HG03520 (cell line): ENCODE measurements around the gene RABGAP1.

ENCODE experiments used
- ATAC-seq: cut with Tn5 transposase; IDR thresholded peaks from one replicate; pipeline ENCODE4 v1.9.1; 2021; ENCODE audit warnings: mild to moderate bottlenecking, moderate library complexity; ENCODE audit not compliant: unreplicated experiment

Gene RABGAP1

DNA sequence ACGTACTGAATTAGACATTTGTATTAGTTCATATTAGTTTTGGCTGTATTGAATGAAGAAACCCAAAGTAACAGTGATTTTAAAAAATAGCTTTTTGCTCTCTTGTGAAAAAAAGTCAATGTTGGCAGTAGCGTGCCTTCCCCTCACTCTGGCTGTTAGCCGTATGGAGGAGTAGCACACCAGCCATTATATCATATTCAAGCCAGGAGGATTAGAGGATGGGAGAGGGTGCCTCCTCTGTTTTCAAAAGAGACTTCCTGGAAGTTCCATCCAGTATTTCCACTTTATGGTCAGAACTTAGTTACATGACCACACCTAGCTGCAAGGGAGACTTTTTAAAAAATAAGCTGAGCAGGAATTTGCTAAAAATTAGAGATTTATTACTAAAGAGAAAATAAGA lies 133.8 kb downstream of the RABGAP1 start:
- ATAC-seq, result no peak

DNA sequence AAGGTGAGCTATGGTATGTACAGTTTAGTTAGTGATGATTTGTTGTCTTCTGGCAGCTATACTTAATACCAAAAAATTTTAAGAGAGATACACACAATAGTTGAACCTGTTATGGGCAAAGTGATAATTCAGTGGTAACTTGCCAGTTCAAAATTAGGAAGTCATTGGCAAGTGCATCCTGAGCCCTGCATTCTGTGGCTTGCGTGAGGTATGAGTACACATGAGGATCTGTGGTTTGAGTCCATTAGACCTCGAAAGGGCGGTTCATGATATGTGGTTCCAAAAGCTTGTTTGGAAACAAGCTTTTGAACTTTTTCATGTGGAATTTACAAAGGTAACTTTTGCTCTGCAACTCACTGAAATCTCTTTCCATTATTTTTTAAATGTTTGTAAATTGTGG lies 139.6 kb downstream of the RABGAP1 start:
- no peak for ATAC-seq

DNA sequence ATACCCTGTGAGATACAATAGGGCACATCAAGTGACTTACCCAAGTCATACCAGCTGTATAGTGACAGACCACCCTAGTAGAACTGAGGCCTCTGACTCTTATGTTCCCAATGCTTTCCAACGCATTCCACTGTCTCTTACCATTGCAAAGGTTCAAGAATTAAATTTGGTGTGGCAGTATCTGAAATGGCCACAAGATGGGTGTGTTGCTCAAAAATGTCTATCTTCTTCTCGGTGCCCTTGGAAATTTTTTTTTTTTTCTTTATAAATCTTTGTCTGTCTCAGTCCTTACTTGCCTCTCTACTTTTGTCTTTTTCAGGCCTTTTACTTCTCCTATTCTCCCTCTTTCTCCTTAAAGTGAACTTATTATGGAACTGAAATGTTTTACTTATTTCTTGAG lies 141.0 kb downstream of the RABGAP1 start:
- no peak for ATAC-seq

DNA sequence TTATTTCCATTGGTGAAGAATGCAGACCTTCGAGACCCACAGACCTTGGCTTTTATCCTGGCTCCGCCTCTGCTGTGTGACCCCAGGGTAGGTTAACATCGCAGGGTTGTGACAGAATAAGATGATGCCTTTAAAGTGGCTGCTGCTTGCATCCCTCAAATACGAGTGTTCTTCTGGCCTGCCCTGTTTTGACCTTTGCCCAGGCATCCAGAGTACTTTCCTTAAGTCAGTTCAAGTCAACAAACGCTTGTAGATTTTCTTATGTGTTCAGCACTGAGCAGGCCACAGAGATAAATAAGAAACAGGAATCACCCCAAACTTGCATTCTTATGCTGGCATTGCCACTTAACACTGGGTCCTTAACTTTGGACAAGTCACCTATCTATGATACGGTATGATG lies 142.9 kb downstream of the RABGAP1 start:
- no peak for ATAC-seq

DNA sequence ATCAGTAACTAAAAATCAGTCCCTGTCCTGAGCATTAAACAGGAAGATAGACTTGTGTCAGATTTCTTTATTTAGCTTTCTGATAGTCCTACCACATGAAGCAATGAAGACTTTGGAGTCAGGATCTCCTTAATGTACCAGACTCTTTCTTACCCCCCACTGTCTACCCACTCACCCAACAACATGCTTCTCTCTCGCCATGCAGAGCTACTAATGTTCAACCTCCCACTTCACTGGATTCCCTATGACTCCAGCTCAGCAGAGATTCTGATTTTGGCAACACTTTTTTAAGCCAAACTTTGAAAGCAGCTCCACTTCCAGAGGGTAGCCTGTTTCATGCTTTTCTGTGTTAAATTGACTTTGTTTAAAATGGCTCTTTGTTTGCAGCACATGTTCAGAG lies 143.4 kb downstream of the RABGAP1 start:
- ATAC-seq, result no peak

DNA sequence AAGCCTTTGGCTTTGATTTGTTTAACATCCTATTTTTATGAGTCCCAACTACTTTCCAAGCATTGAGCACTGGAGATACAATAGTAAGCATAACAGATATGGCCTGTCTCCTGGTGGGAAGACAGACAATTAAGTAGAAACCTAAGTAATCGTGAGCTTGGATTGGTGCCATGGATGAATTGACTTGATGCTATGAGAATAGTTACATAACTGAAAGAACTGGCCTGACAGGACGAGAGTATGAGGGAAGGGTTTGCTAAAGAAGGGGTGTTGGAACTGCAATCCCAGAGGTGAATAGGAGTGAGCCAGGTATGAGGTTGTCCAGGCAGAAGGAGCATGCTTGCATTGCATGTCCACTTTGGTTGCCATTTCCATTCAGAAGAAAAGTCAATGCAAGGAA lies 145.1 kb downstream of the RABGAP1 start:
- ATAC-seq, result no peak

DNA sequence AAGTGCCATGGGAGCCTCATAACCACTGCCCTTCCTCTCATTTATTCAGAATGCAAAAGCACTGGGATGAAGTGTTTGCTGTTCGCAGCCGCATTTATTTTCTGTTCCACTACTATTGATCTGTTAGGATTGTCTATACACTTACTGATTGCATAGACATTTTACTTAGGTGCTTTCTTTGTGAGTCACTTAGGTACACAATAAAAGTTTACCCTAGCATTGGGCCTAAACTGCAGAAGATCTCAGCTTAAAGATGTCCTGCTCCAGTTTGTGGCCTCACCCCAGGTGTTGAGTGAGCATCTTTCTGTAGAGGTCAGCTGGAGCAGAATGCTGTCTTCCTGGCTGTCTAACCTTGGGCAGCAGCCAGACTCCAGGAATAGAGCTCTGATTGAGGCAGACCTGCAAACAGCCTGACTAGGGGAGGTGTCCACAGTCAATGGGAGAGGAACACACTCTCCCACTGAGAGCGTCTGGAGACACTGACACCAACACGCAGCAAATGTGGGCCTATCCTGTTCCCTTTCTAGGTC lies 146.6 kb downstream of the RABGAP1 start:
- ATAC-seq, result no peak

DNA sequence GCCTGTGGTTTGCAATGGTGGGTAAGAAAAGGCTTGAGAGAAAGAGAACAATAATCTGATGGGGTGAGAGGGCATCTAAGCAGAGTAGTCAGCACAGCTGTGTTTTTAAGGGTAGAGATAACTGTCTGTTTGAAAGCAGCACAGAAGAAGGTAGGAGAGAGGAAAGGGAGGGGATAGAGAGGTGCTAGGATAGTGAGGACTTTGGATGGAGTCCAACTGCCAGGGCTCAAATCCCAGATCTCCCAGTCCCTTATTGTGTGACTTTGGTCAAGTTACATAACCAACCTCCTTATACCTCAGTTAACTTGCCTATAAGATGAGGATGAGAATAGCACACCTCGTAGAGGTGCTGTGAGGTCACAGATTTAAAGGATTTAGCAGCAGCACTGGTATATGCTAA lies 148.2 kb downstream of the RABGAP1 start:
- ATAC-seq, result no peak

DNA sequence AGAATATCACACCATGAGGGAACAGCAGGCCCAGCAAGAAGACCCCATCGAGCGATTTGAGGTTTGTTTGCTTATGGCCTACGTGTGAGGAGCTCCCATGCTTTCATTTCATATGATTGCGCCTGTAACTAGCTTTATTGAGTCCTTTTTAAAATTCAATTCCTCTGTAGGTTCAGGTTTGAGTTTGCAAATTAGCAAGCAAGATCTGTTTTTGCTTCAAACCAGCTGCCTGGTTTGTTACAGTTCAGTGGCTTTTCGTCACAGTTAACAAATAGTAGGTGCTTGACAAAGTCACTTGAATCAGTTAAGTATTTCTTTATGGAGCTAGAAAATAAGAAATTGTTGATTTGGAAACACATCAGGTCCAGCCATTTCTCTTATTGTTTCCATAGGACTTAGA lies 149.0 kb downstream of the RABGAP1 start:
- ATAC-seq, result no peak

DNA sequence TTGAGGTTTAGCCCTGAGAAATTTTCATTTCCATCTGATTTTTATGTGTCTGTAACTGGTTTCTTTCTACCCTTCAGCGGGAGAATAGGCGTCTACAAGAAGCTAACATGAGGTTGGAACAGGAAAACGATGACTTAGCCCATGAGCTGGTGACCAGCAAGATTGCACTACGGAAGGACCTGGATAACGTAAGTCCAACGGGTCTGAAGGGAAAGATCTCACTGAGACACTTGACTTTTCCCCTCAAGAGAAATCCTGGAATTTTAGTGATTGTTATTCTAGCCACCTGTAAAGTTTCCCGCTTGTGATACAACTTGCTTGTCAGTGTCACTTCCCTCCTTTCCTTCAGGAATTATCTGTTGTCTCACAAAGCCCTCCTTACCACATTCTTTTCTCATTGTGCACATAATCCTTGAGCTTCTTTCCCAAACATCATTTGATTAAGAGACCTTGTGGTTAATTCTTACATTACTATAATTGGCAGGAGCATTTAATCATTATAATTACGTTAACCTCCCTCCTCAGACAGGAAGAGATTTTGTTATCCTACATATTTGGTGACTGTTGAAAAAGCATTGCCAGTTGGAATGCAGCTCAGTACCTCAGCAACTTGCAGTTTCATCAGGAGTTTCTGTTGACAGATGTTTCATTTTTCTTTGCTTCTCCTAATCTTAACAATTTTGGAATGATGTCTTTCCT lies 149.5 kb downstream of the RABGAP1 start:
- ATAC-seq, result no peak

DNA sequence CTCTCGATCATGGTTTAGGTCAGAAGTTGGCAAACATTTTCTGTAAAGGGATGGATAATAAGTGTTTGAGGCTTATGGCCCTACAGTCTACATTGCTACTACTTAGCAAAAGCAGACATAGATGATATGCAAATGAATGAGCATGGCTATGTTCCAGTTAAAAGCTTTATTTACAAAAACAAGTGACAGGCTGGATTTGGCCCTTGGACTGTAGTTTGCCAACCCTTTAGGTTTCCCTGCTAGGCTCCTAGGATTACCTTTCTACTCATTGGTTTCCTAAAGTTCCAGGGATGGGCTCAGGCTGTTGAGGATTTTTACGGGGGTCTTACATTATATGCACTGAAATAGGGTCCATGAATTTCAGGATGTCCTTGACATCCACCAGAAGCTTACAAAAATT lies 150.1 kb downstream of the RABGAP1 start:
- no peak for ATAC-seq

DNA sequence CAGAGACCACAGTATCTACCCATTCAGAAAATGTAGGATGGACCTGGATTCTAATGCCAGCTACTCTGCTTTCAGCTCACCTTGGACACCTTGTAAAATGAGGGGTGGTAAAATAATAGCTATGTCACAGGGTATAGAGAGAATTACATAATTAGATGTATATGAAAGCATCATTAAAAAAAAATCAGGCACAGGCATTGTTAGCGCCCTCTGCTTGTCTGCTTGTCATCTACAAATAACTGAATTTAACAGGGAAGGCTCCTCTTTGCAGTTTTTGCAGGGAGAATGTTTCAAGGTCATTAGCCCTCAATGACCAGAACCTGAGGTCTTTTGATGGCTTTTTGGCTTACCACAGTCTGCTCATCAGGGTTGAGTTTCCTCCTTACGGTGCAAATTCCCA lies 150.6 kb downstream of the RABGAP1 start:
- no peak for ATAC-seq

DNA sequence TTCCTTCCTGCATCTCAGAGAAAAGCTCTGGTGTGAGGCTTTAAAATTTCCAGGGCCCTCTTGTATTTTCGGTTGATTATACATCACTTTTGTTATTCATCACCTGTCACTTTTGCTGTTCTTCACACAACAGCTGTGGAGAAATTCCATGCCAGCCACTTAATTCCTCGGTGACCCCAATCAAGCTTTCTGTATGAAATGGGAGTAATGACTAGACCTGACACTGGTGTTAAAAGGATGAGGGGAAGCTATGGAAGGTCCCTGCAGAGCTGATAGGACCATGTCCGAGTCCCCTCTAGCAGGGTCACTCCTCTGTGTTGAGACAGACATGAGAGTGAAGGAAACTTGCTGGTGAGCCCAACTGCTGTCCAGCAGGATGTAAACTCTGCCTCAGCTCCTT lies 152.3 kb downstream of the RABGAP1 start:
- no peak for ATAC-seq

DNA sequence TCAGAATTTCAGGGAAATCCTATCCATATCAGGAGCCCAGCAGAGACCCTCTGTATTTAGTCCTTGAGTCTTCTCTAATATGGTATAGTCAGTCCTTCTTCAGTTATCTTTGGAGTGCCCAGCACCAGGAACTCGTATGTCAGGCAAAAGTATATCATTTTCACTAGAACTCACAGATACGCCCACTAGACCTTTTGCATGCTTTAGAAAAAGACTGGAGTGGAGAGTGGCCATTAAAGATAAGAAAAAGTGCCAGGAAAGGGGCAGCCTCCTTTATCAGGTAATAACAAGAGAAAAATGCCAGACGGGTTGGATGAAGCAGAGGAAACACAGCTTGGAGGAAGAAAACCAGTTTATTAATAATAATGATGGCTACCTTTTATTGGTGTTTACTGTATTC lies 156.2 kb downstream of the RABGAP1 start:
- ATAC-seq, result no peak

DNA sequence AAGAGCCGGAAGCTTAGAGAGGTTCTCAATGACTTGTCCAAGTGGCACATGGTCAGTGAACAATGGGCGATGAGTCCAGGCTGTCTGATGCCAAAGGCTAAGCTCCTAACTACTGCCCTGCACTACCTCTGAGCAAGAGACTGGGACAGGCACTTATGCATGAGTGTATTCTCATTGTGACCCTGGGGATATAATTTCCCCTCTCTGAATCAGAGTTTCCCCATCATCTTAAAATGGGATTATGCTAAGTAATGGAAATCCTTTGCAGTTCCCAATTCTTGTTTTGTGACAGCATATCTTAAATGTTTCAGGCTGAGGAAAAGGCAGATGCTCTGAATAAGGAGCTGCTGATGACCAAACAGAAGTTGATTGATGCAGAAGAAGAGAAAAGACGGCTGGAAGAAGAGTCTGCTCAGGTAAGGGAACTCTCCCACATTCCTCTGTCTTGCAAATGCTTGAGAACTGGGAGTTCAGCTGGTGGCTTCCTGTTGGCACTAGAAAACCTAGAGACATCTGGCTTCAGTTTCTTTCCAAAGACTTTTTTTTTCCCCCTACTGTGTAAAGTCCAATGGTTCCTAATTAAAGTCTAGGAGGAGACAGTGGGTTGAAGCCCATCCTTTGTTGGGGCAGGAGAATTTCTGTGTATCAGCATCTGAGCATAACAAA lies 156.7 kb downstream of the RABGAP1 start:
- no peak for ATAC-seq

DNA sequence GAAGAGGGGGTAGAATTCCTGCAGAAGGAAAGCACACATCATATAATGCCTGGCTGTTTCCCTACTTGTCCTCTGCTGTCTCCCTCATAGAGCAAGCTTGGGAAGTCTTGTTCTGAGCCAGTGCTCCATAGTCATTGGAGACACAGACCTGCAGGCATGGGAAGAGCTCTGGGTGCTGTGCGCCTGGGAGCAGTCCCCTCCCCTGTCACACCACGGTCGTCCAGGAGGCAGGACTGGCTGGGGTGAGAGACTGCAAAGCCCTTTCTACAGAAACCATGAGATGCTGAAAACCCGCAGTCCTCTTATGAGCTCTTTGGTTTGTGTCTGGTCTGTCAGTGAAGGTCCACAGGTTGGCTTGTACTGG lies 157.3 kb downstream of the RABGAP1 start:
- ATAC-seq, result no peak

DNA sequence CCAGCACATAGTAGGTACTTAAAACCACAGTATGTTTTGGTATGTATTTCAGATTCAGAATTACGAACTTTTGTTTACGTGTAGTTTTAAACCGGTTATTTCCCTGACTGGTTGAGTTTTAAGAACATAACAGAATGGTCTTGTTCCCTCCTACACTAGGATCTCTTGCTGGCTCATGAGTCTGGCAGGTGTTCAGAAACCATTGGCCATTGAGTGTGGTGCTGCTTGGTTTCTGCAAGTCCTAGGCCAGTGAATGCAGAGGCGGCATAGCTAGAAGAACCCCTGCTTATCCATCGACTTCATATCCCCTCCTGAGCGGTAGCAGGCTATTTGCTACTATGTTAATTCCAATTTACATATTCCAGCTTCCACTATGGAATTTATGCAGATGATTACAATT lies 158.2 kb downstream of the RABGAP1 start:
- ATAC-seq, result no peak

DNA sequence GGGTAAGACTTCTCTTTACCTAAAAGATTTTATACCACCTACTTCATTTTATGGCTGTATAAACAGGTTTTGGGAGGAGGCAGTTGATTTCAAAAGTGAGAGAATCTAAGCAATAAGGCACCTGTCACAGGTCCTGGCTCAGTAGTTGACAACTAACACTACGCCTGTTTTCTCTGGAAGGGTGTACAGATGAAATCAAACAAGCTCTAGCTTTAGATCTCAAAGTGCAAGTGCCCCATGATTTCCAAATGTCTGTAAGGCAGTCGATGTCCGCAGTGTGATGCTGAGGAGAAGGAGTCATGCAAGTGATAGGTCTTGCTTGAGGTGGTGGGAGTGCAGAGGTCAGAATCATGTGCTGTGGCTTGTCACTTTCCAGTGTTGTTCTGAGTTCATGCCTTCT lies 158.7 kb downstream of the RABGAP1 start:
- ATAC-seq, result no peak

DNA sequence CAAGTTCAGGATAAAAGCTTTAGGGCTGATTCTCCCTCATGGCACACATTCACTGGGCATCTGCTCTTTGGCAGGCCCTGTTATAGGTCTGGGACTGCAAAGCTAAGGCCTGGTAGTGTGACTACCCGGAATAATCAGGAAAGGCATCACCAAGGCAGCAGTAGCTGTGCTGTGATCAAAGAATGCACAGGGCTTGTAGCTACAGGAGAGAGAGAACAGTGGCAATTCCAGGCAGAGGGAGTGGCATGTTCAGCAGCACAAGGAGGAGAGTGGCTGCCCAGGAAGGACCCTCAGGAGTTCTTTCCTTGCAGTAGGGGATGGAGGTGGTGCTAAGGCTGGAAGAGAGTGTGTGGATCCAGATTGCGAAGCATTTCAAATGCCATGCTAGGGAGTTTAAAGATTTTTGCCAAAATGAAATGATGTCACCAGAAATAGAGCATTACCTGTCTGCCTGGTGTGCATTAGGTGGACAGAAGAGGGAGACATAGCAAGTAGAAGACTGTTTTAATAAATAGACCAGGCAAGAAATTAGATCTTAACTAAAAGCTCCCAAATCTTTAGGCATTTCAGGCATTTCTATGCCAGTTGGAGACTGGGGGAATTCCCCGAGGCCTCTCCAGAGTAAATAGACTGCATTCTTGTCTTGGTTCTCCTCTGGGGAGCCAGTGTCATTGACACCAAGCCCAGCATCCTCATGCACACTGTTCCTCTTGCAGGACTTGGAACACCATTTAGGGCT lies 161.7 kb downstream of the RABGAP1 start:
- ATAC-seq, result no peak

DNA sequence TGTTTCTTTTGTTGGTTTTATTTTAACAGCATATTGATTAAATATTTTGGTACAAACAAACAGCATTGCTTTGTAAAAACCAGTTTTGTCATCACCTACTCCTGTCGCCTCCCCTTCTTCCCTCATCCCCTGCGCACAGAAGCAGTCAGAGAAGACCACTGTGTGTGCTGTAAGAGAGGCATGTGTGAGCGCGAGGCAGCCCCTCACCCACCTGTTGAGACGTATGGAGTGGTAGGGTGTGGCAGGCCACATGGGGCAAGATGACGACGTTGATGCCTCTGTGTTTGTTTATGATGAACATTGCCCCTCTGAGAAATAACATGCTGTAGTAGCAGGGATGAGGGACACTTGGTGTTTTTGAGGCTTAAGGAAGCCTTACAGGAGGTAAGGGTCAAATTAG lies 164.0 kb downstream of the RABGAP1 start:
- ATAC-seq, result no peak

DNA sequence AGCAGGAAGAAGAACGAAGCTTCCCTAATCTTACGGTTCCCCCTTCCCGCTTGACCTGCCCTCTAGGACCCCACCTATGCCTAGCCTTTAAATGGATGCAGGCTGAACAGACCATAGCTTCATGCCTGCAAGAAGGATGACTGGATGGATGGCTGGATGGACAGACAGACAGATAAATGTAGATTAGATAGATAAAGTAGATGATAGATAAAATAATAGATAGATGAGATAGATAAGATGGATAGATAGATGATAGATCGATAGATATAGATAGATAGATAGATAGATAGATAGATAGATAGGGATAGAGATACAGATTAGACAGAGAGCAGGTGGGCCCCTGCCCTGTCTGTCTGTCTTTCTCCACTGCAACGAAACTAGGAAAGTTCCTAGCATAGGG lies 164.7 kb downstream of the RABGAP1 start:
- no peak for ATAC-seq

DNA sequence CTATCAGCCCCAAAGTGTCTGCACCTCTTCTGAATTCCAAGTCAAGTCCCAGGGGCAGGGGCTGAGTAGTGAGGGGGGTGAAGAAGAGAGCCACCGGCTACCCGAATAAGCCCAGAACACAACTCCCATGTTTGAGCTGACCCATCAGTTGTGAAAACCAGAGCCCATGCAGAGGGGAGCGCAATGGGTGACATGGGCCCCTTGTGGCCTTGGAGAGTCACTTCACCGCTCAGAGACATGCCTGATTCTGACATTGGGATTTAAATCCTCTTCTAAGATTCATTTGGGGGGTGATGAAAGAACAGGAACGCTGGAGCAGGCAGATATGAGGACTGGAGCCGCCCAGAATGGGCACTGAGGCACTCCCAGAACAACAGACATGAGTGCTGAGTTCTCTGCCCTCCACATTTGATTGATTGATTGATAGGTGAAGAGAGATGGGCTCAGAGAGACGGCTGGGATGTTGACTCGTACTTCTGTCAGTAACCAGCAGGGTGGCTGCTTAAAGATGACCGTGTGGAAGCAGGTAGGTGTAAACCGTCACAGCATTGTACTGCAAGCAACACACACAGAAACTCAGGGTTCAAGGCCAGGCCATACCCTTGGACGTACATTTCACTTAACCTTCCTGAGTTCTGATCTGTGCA lies 166.9 kb downstream of the RABGAP1 start:
- ATAC-seq, result no peak
